Measurements from ENCODE around the gene MFGE8. TPM values are rescaled to one million over a fixed set of nuclear protein-coding genes. Genes with fewer than 3 reads are reported as not detected.

MFGE8 gene
- polyA plus RNA-seq, 1 donor from 2014 or later = 1.1 TPM

- no peaks in the 10 kb centered on the region for H3K36me3 ChIP-seq (ENCODE audit: insufficient read depth, low read length)
- no peaks in the 10 kb centered on the region for H3K9me3 ChIP-seq (ENCODE audit: low read length)
- H3K4me2 ChIP-seq (ENCODE audit: low read length) = no peak overlapping the region
- H4K20me1 ChIP-seq (ENCODE audit: insufficient read depth) = no peaks in the 10 kb centered on the region
- no peaks in the 10 kb centered on the region for H3F3A ChIP-seq (ENCODE audit: insufficient read depth, low read length, poor library complexity, severe bottlenecking)
- no peak overlapping the region for H2AFZ ChIP-seq (ENCODE audit: low read depth, low read length)
- no peaks in the 10 kb centered on the region for H3K79me2 ChIP-seq (replicated peaks; ENCODE audit: insufficient read depth, low read length)
- no peaks in the 10 kb centered on the region for H3K27me3 ChIP-seq (ENCODE audit: insufficient read depth, low read depth, low read length)
- no peak overlapping the region for H3K4me3 ChIP-seq (ENCODE audit: low read length)
- no peak overlapping the region for H3K9ac ChIP-seq (ENCODE audit: low read length)
- no peak overlapping the region for H3K27ac ChIP-seq (ENCODE audit: low read length)
- TF ChIP-seq SMC3 (conservative IDR thresholded peaks at IDR 0.05; ENCODE audit: poor library complexity) = no peak
- no peak for TF ChIP-seq CTCF (IDR thresholded peaks at IDR 0.05; ENCODE audit: poor library complexity, severe bottlenecking)
- no peak for TF ChIP-seq POLR2AphosphoS5 (IDR thresholded peaks at IDR 0.05)
- no peak for TF ChIP-seq RAD21 (conservative IDR thresholded peaks at IDR 0.05)
- TF ChIP-seq EZH2 (IDR thresholded peaks at IDR 0.05; ENCODE audit: borderline replicate concordance, insufficient read depth, low read length, poor library complexity, severe bottlenecking) = no peak
- no peak for TF ChIP-seq TAF1 (IDR thresholded peaks at IDR 0.05; ENCODE audit: low read depth)
- TF ChIP-seq MXI1 (conservative IDR thresholded peaks at IDR 0.05; ENCODE audit: poor library complexity, severe bottlenecking) = no peak
- H3K9me2 ChIP-seq (ENCODE audit: insufficient read depth, low read length) = no peaks in the 10 kb centered on the region
These were observed 8.9 kb downstream of the MFGE8 start for GRCh38 chr15:88904257-88904623.

GRCh38 chr15:88902846-88903245 lies 10.3 kb downstream of the MFGE8 start:
- H3K9ac ChIP-seq (ENCODE audit: low read length) = no peak overlapping the region
- no peaks in the 10 kb centered on the region for H3K79me2 ChIP-seq (replicated peaks; ENCODE audit: insufficient read depth, low read length)
- no peak overlapping the region for H3K4me2 ChIP-seq (ENCODE audit: low read length)
- no peak overlapping the region for H3K4me3 ChIP-seq (ENCODE audit: low read length)
- TF ChIP-seq MXI1 (conservative IDR thresholded peaks at IDR 0.05; ENCODE audit: poor library complexity, severe bottlenecking) = no peak
- TF ChIP-seq SMC3 (conservative IDR thresholded peaks at IDR 0.05; ENCODE audit: poor library complexity) = no peak
- TF ChIP-seq RAD21 (conservative IDR thresholded peaks at IDR 0.05) = no peak
- no peak for TF ChIP-seq TAF1 (IDR thresholded peaks at IDR 0.05; ENCODE audit: low read depth)
- no peak for TF ChIP-seq EP300 (conservative IDR thresholded peaks at IDR 0.05; ENCODE audit: poor library complexity, severe bottlenecking)
- TF ChIP-seq REST (IDR thresholded peaks at IDR 0.05; ENCODE audit: borderline replicate concordance) = no peak
- TF ChIP-seq EZH2 (IDR thresholded peaks at IDR 0.05; ENCODE audit: borderline replicate concordance, insufficient read depth, low read length, poor library complexity, severe bottlenecking) = no peak
- TF ChIP-seq POLR2AphosphoS5 (IDR thresholded peaks at IDR 0.05) = no peak
- TF ChIP-seq CTCF (IDR thresholded peaks at IDR 0.05; ENCODE audit: poor library complexity, severe bottlenecking) = no peak
- H3K36me3 ChIP-seq (ENCODE audit: insufficient read depth, low read length) = no peaks in the 10 kb centered on the region
- H2AFZ ChIP-seq (ENCODE audit: low read depth, low read length) = no peak overlapping the region
- no peak overlapping the region for H3K27ac ChIP-seq (ENCODE audit: low read length)
- no peaks in the 10 kb centered on the region for H3K9me2 ChIP-seq (ENCODE audit: insufficient read depth, low read length)
- no peaks in the 10 kb centered on the region for H3K9me3 ChIP-seq (ENCODE audit: low read length)
- no peaks in the 10 kb centered on the region for H3K27me3 ChIP-seq (ENCODE audit: insufficient read depth, low read depth, low read length)
- H4K20me1 ChIP-seq (ENCODE audit: insufficient read depth) = no peaks in the 10 kb centered on the region
- H3F3A ChIP-seq (ENCODE audit: insufficient read depth, low read length, poor library complexity, severe bottlenecking) = no peaks in the 10 kb centered on the region
